Activated CD4-positive, alpha-beta T cell treated with anti-CD3 and anti-CD28 coated beads, Interleukin-2, amount 10 ng/mL, durations not matched to agents 7 days and 5 days (primary cell): Measurements from ENCODE around the gene RFT1. TPM values are rescaled to one million over a fixed set of nuclear protein-coding genes. Genes with fewer than 3 reads are reported as not detected.
A peak's percentile ranks its signal among the peaks of the same experiment; 100 is the strongest.

Source experiments
- CTCF ChIA-PET: fragments of 350-600 bp; sonication (Branson Sonifier 250); formaldehyde crosslinking; loops from one replicate; lab custom pipeline; 2021; ENCODE audit warnings: antibody characterized with exemption; lab: Charles Lee
- POLR2A ChIA-PET: fragments of 350-600 bp; sonication (Branson Sonifier 250); formaldehyde crosslinking; loops from one replicate; lab custom pipeline; 2021; ENCODE audit warnings: antibody characterized with exemption; lab: Charles Lee
- DNase-seq: peaks from one replicate; pipeline ENCODE4 v3.0.0-alpha.2; 2020
- H3K27ac Mint-ChIP-seq: one replicate; pipeline ENCODE4 v1.8.0; 2021; ENCODE audit warnings: mild to moderate bottlenecking, moderate library complexity, mixed read lengths
- H3K27me3 Mint-ChIP-seq: one replicate; pipeline ENCODE4 v1.8.0; 2021; ENCODE audit warnings: mixed read lengths
- H3K36me3 Mint-ChIP-seq: one replicate; pipeline ENCODE4 v1.8.0; 2021; ENCODE audit warnings: low read depth, mixed read lengths
- H3K4me1 Mint-ChIP-seq: one replicate; pipeline ENCODE4 v1.8.0; 2021; ENCODE audit warnings: mixed read lengths
- H3K4me3 Mint-ChIP-seq: one replicate; pipeline ENCODE4 v1.8.0; 2021; ENCODE audit warnings: mild to moderate bottlenecking, moderate library complexity, mixed read lengths
- H3K9me3 Mint-ChIP-seq: one replicate; pipeline ENCODE4 v1.8.0; 2021; ENCODE audit warnings: mixed read lengths
- total RNA-seq, 2 experiments: library from RNA; stranded (reverse); gene quantifications; one replicate each; pipeline ENCODE4 v1.2.3, GENCODE V29; 2021

The RFT1 gene
- total RNA-seq, 2 experiments from 2014 or later, result 33.3 to 34.1 TPM

GRCh38 chr3:53142986-53143385 lies 12.8 kb upstream of the RFT1 start:
- no peak overlapping the region for H3K27ac Mint-ChIP-seq
- no peaks in the 10 kb centered on the region for H3K9me3 Mint-ChIP-seq
- H3K27me3 Mint-ChIP-seq, result no peaks in the 10 kb centered on the region
- H3K4me1 Mint-ChIP-seq, result peaks cover 7% of the 10 kb centered on the region
- CTCF ChIA-PET, result interaction anchor here (0.9 to 2.5 kb wide), 3 partner anchors 8 to 53 kb away, joined by 6 to 8 read pairs (median 6); no protein-coding TSS in a partner anchor
- no peak overlapping the region for H3K4me3 Mint-ChIP-seq
- POLR2A ChIA-PET, result no interaction called here
- no peak for DNase-seq
- H3K36me3 Mint-ChIP-seq, result no peaks in the 10 kb centered on the region

GRCh38 chr3:53140847-53141845 lies 10.9 kb upstream of the RFT1 start:
- H3K27me3 Mint-ChIP-seq, result no peaks in the 10 kb centered on the region
- H3K4me1 Mint-ChIP-seq, result peaks cover 7% of the 10 kb centered on the region
- H3K36me3 Mint-ChIP-seq, result no peaks in the 10 kb centered on the region
- H3K9me3 Mint-ChIP-seq, result no peaks in the 10 kb centered on the region
- no peak for DNase-seq
- CTCF ChIA-PET, result interaction anchor here (1.1 to 2.5 kb wide), 7 partner anchors 7 to 57 kb away, joined by 3 to 8 read pairs (median 5); no protein-coding TSS in a partner anchor
- H3K4me3 Mint-ChIP-seq, result no peak overlapping the region
- POLR2A ChIA-PET, result no interaction called here
- no peak overlapping the region for H3K27ac Mint-ChIP-seq

GRCh38 chr3:53139906-53140846 lies 9.9 kb upstream of the RFT1 start:
- H3K9me3 Mint-ChIP-seq, result no peaks in the 10 kb centered on the region
- no peak overlapping the region for H3K27ac Mint-ChIP-seq
- POLR2A ChIA-PET, result no interaction called here
- DNase-seq, result no peak
- H3K36me3 Mint-ChIP-seq, result no peaks in the 10 kb centered on the region
- peaks cover 7% of the 10 kb centered on the region for H3K4me1 Mint-ChIP-seq
- CTCF ChIA-PET, result interaction anchor here (1.7 kb wide), 1 partner anchor 10 kb away, joined by 5 read pairs; no protein-coding TSS in a partner anchor
- H3K4me3 Mint-ChIP-seq, result no peak overlapping the region
- H3K27me3 Mint-ChIP-seq, result no peaks in the 10 kb centered on the region

GRCh38 chr3:53137835-53138446 lies 7.7 kb upstream of the RFT1 start:
- Mint-ChIP-seq H3K9me3 (no peaks in the 10 kb centered on the region), H3K4me1 (peaks cover 9% of the 10 kb centered on the region), H3K27me3 (no peaks in the 10 kb centered on the region), H3K36me3 (no peaks in the 10 kb centered on the region), H3K4me3 (no peak overlapping the region), H3K27ac (no peak overlapping the region)
- no peak for DNase-seq
- ChIA-PET POLR2A (no interaction called here), CTCF (interaction anchor here (1.1 to 2.3 kb wide), 3 partner anchors 12 to 23 kb away, joined by 3 to 8 read pairs (median 5); partner anchors contain the start of gene PRKCD)

GRCh38 chr3:53137221-53137620 lies 7.0 kb upstream of the RFT1 start:
- H3K4me3 Mint-ChIP-seq, result no peak overlapping the region
- H3K36me3 Mint-ChIP-seq, result no peaks in the 10 kb centered on the region
- H3K9me3 Mint-ChIP-seq, result no peaks in the 10 kb centered on the region
- no peaks in the 10 kb centered on the region for H3K27me3 Mint-ChIP-seq
- CTCF ChIA-PET, result interaction anchor here (1.1 to 2.3 kb wide), 3 partner anchors 13 to 24 kb away, joined by 3 to 8 read pairs (median 5); partner anchors contain the start of gene PRKCD
- H3K4me1 Mint-ChIP-seq, result peaks cover 9% of the 10 kb centered on the region
- POLR2A ChIA-PET, result no interaction called here
- DNase-seq, result no peak
- no peak overlapping the region for H3K27ac Mint-ChIP-seq

- H3K4me1 Mint-ChIP-seq, result peaks cover 17% of the 10 kb centered on the region
- no peak overlapping the region for H3K4me3 Mint-ChIP-seq
- no peaks in the 10 kb centered on the region for H3K27me3 Mint-ChIP-seq
- ChIA-PET POLR2A (no interaction called here), CTCF (interaction anchor here (0.6 to 3.3 kb wide), 12 partner anchors 8 to 61 kb away, joined by 3 to 25 read pairs (median 4); no protein-coding TSS in a partner anchor)
- no peaks in the 10 kb centered on the region for H3K36me3 Mint-ChIP-seq
- H3K27ac Mint-ChIP-seq, result no peak overlapping the region
- no peaks in the 10 kb centered on the region for H3K9me3 Mint-ChIP-seq
- DNase-seq, result peak; percentile 74
Observed at GRCh38 chr3:53134631-53135232, 4.5 kb upstream of the RFT1 start.

GRCh38 chr3:53132347-53132746 lies 2.1 kb upstream of the RFT1 start:
- Mint-ChIP-seq H3K27me3 (no peaks in the 10 kb centered on the region), H3K36me3 (no peaks in the 10 kb centered on the region), H3K4me3 (no peak overlapping the region), H3K27ac (no peak overlapping the region), H3K4me1 (peaks cover 30% of the 10 kb centered on the region), H3K9me3 (no peaks in the 10 kb centered on the region)
- no peak for DNase-seq
- CTCF ChIA-PET, result interaction anchor here (0.6 to 3.3 kb wide), 12 partner anchors 9 to 63 kb away, joined by 3 to 25 read pairs (median 4); partner anchors contain the start of gene PRKCD
- POLR2A ChIA-PET, result no interaction called here

GRCh38 chr3:53131096-53131495 lies 861 bp upstream of the RFT1 start:
- Mint-ChIP-seq H3K27ac (peak overlapping the region; percentile 95), H3K36me3 (peaks cover 4% of the 10 kb centered on the region), H3K4me3 (peak overlapping the region; percentile 85), H3K4me1 (peaks cover 32% of the 10 kb centered on the region), H3K9me3 (no peaks in the 10 kb centered on the region), H3K27me3 (no peaks in the 10 kb centered on the region)
- DNase-seq, result no peak
- ChIA-PET POLR2A (no interaction called here), CTCF (interaction anchor here (1.4 to 2.2 kb wide), 3 partner anchors 10 to 64 kb away, joined by 4 to 9 read pairs (median 8); no protein-coding TSS in a partner anchor)

- Mint-ChIP-seq H3K27me3 (no peaks in the 10 kb centered on the region), H3K36me3 (peaks cover 19% of the 10 kb centered on the region), H3K9me3 (no peaks in the 10 kb centered on the region), H3K27ac (peak overlapping the region; percentile 95), H3K4me1 (peaks cover 29% of the 10 kb centered on the region), H3K4me3 (peak overlapping the region; percentile 85)
- POLR2A ChIA-PET, result no interaction called here
- no peak for DNase-seq
- CTCF ChIA-PET, result interaction anchor here (1.7 to 2.7 kb wide), 3 partner anchors 9 to 19 kb away, joined by 7 to 11 read pairs (median 8); no protein-coding TSS in a partner anchor
Observed at GRCh38 chr3:53129344-53129743, 891 bp downstream of the RFT1 start.

GRCh38 chr3:53126601-53127000 lies 3.6 kb downstream of the RFT1 start:
- POLR2A ChIA-PET, result no interaction called here
- Mint-ChIP-seq H3K9me3 (no peaks in the 10 kb centered on the region), H3K4me3 (no peak overlapping the region), H3K27me3 (no peaks in the 10 kb centered on the region), H3K36me3 (peaks cover 36% of the 10 kb centered on the region), H3K27ac (no peak overlapping the region), H3K4me1 (peaks cover 28% of the 10 kb centered on the region)
- no peak for DNase-seq
- CTCF ChIA-PET, result interaction anchor here (0.6 to 1.4 kb wide), 2 partner anchors 10 to 201 kb away, joined by 3 read pairs; no protein-coding TSS in a partner anchor

GRCh38 chr3:53123953-53124352 lies 6.3 kb downstream of the RFT1 start:
- H3K27me3 Mint-ChIP-seq, result no peaks in the 10 kb centered on the region
- no peak for DNase-seq
- H3K27ac Mint-ChIP-seq, result no peak overlapping the region
- ChIA-PET POLR2A (no interaction called here), CTCF (interaction anchor here (1.3 to 2.3 kb wide), 2 partner anchors 10 kb away, joined by 3 to 12 read pairs; no protein-coding TSS in a partner anchor)
- peaks cover 54% of the 10 kb centered on the region for H3K36me3 Mint-ChIP-seq
- no peaks in the 10 kb centered on the region for H3K9me3 Mint-ChIP-seq
- H3K4me3 Mint-ChIP-seq, result no peak overlapping the region
- H3K4me1 Mint-ChIP-seq, result peaks cover 11% of the 10 kb centered on the region
